ENCODE results near the gene KRCC1. TPM values are rescaled to one million over a fixed set of nuclear protein-coding genes. Genes with fewer than 3 reads are reported as not detected.

The KRCC1 gene
- total and polyA plus RNA-seq, 9 of the 15 experiments (the other 6 are each of a cell fraction or from before 2014, with no cell fraction given), result 1.9 to 6.0 (median 2.2) TPM

- no peak overlapping the region for H2AFZ ChIP-seq (ENCODE audit: low read depth, low read length)
- 0 out of 2 replicates have a peak, but pooled peaks have one; percentile 16 for TF ChIP-seq ZNF316 (IDR thresholded peaks at IDR 0.05)
- no peak for TF ChIP-seq KLF6 (CRISPR knock-in tag; IDR thresholded peaks at IDR 0.05; ENCODE audit: borderline replicate concordance)
- peaks cover 20 to 35% of the 10 kb centered on the region in 2 experiments for H3K4me1 ChIP-seq (replicated peaks in 1 of 2; ENCODE audit: control insufficient read depth in 2 of 2, insufficient read depth in 2 of 2, low read length in 2 of 2)
- H3K9me1 ChIP-seq (ENCODE audit: control insufficient read depth, insufficient read depth, low read length), result no peaks in the 10 kb centered on the region
- WGBS (ENCODE audit: insufficient coverage, low coverage, missing lambda C conversion rate), result 31% methylated on average over 1 of the region's 1 CpG
- no peaks in the 10 kb centered on the region for H3K27me3 ChIP-seq (ENCODE audit: control insufficient read depth in 2 of 2, insufficient read depth in 2 of 2, low read length in 2 of 2)
- no peak overlapping the region for H3K4me3 ChIP-seq
- intact Hi-C loops (cut with micrococcal nuclease), result no loop called here
- no TSS peak for BruUV-seq (replicated peaks)
- in situ Hi-C loops (cut with MboI), result no loop called here
- CTCF ChIA-PET (ENCODE audit: low intra/inter-chr PET ratio), result no interaction called here
- peaks cover 33% of the 10 kb centered on the region for H3K79me2 ChIP-seq (ENCODE audit: control insufficient read depth, insufficient read depth, low read length)
- DNase-seq (ENCODE audit: extremely low read depth in 1 of 4, low spot score in 3 of 4), result no peak
- peak overlapping the region in 1 of 2 experiments; percentile 96; a peak in 1 of 4 replicates for H3K9ac ChIP-seq (ENCODE audit: insufficient read depth in 1 of 2, low read depth in 2 of 2, low read length in 2 of 2)
- no peak for FAIRE-seq
- no peak overlapping the region for H3K4me2 ChIP-seq (ENCODE audit: insufficient read depth, low read length)
- H3K36me3 ChIP-seq (ENCODE audit: control insufficient read depth, insufficient read depth, low read length), result no peaks in the 10 kb centered on the region
- H3K9me3 ChIP-seq (replicated peaks; ENCODE audit: control insufficient read depth, insufficient read depth, low read depth, low read length), result no peaks in the 10 kb centered on the region
- POLR2A ChIA-PET, result no interaction called here
- H3K27ac ChIP-seq (ENCODE audit: extremely low read depth, low read depth, low read length), result no peak overlapping the region
- H4K20me1 ChIP-seq (replicated peaks; ENCODE audit: control insufficient read depth, insufficient read depth, low read length), result 0 out of 2 replicates have a peak, but pooled peaks cover 7% of the 10 kb centered on the region
- no peak for ATAC-seq
These were observed 2.3 kb downstream of the KRCC1 start for GRCh38 chr2:88053296-88053695.

- WGBS (ENCODE audit: insufficient coverage, low coverage, missing lambda C conversion rate), result 90% methylated on average over 2 of the region's 2 CpGs
- Histone ChIP-seq H2AFZ (ENCODE audit: low read depth, low read length) (no peak overlapping the region), H3K36me3 (ENCODE audit: control insufficient read depth, insufficient read depth, low read length) (no peaks in the 10 kb centered on the region), H3K27me3 (ENCODE audit: control insufficient read depth in 2 of 2, insufficient read depth in 2 of 2, low read length in 2 of 2) (no peaks in the 10 kb centered on the region), H4K20me1 (replicated peaks; ENCODE audit: control insufficient read depth, insufficient read depth, low read length) (0 out of 2 replicates have a peak, but pooled peaks cover 7% of the 10 kb centered on the region), H3K4me1 (replicated peaks in 1 of 2; ENCODE audit: control insufficient read depth in 2 of 2, insufficient read depth in 2 of 2, low read length in 2 of 2) (peaks cover 15 to 20% of the 10 kb centered on the region in 2 experiments; a peak in 4 of 5 replicates), H3K4me3 (no peak overlapping the region), H3K27ac (ENCODE audit: extremely low read depth, low read depth, low read length) (no peak overlapping the region), H3K79me2 (ENCODE audit: control insufficient read depth, insufficient read depth, low read length) (peaks cover 33% of the 10 kb centered on the region), H3K4me2 (ENCODE audit: insufficient read depth, low read length) (no peak overlapping the region), H3K9me3 (replicated peaks; ENCODE audit: control insufficient read depth, insufficient read depth, low read depth, low read length) (no peaks in the 10 kb centered on the region), H3K9ac (ENCODE audit: insufficient read depth in 1 of 2, low read depth in 2 of 2, low read length in 2 of 2) (no peak overlapping the region), H3K9me1 (ENCODE audit: control insufficient read depth, insufficient read depth, low read length) (no peaks in the 10 kb centered on the region)
- TF ChIP-seq GATAD2B (IDR thresholded peaks at IDR 0.05; ENCODE audit: borderline replicate concordance) (no peak), IRF2 (CRISPR knock-in tag; IDR thresholded peaks at IDR 0.05) (no peak), ZNF696 (CRISPR knock-in tag; conservative IDR thresholded peaks at IDR 0.05) (no peak), BCOR (IDR thresholded peaks at IDR 0.05) (no peak), HDAC3 (IDR thresholded peaks at IDR 0.05; ENCODE audit: borderline replicate concordance, partially characterized antibody) (no peak), YBX1 (IDR thresholded peaks at IDR 0.05) (no peak)
- CTCF ChIA-PET (ENCODE audit: low intra/inter-chr PET ratio), result no interaction called here
- FAIRE-seq (no peak), DNase-seq (ENCODE audit: extremely low read depth in 1 of 4, low spot score in 3 of 4) (no peak), ATAC-seq (no peak)
- in situ Hi-C loops (cut with MboI) (no loop called here), intact Hi-C loops (cut with micrococcal nuclease) (no loop called here)
- POLR2A ChIA-PET, result interaction anchor here (0.8 to 1.5 kb wide), 2 partner anchors 8 to 15 kb away, joined by 3 to 4 read pairs; no protein-coding TSS in a partner anchor
- no TSS peak for BruUV-seq (replicated peaks)
These were observed 3.8 kb downstream of the KRCC1 start for GRCh38 chr2:88051792-88052191.
